NCI-H1436 treated with DMSO at 0.1 percent for 48 hours (cell line): ENCODE measurements around the gene SIN3A.
A peak's percentile ranks its signal among the peaks of the same experiment; 100 is the strongest.
"Not testable (repeated sequence)": the region's sequence is repeated elsewhere in the genome, so short reads cannot be mapped to it uniquely, and the experiment has no call there.

Experiments used
- DNase-seq: peaks from one replicate; lab custom pipeline; 2025; lab: John Stamatoyannopoulos, UW

SIN3A gene

GRCh38 chr15:75450307-75451201 lies 936 bp downstream of the SIN3A start:
- DNase-seq, result peak; percentile 70

GRCh38 chr15:75449585-75450306 lies 1.7 kb downstream of the SIN3A start:
- no peak for DNase-seq

DNA sequence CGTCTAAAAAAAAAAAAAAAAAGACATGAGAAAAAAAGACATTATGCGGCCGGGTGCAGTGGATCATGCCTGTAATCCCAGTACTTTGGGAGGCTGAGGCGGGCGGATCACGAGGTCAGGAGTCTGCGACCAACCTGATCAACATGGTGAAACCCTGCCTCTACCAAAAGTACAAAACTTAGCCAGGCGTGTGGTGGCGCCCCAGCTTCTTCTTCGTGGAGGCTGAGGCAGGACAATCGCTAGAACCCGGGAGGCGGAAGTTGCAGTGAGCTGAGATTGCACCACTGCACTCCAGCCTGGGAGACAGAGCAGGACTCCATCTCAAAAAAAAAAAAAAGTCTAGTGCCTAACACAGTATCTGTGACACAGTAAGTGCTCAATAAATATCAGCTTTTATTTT lies 3.3 kb downstream of the SIN3A start:
- not testable (repeated sequence) for DNase-seq

- DNase-seq, result no peak
These were observed 5.3 kb downstream of the SIN3A start for GRCh38 chr15:75446151-75446550.

- DNase-seq, result not testable (repeated sequence)
These were observed 6.2 kb downstream of the SIN3A start for GRCh38 chr15:75445324-75445723.

GRCh38 chr15:75443972-75444453 lies 7.5 kb downstream of the SIN3A start:
- DNase-seq, result not testable (repeated sequence)

DNA sequence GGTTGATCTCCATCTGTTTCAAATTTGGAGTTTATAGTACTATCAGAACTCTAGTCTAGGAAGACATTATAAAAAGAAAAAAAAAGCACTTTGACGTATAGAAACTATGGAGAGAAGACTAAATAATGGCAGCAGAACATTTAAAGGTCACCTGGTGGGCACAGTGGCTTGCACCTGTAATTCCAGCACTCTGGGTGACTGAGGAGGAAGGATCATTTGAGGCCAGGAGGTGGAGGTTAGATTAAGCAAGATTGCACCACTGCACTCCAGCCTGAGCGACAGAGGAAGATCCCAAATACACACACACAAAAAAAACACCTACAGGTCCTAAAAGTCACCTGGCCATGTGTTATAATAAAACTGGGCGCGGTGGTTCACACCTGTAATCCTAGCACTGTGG lies 13.8 kb downstream of the SIN3A start:
- DNase-seq, result no peak

DNA sequence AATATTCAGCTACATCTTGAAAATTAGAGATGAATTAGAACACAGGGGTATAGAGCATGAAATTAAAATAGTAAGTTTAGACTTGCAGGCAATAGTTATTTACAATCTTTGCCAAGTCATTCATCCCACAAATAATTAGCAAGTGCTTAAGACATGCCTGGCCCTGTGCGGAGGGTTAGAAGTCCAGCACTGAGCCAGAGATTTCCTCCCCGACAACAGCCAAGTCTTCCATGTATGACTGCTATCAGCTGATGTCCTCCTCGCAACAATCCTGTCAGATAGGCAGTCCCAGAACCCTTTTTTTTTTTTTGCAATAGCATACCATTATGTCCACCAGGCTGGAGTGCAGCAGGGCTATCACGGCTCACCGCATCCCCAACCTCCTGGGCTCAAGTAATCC lies 14.6 kb downstream of the SIN3A start:
- DNase-seq, result no peak

- no peak for DNase-seq
These were observed 19.8 kb downstream of the SIN3A start for GRCh38 chr15:75431682-75432081.

- DNase-seq, result no peak
These were observed 20.2 kb downstream of the SIN3A start for GRCh38 chr15:75431270-75431669.

- DNase-seq, result no peak
These were observed 21.2 kb downstream of the SIN3A start for GRCh38 chr15:75430259-75430658.

GRCh38 chr15:75428152-75428551 lies 23.3 kb downstream of the SIN3A start:
- no peak for DNase-seq

DNA sequence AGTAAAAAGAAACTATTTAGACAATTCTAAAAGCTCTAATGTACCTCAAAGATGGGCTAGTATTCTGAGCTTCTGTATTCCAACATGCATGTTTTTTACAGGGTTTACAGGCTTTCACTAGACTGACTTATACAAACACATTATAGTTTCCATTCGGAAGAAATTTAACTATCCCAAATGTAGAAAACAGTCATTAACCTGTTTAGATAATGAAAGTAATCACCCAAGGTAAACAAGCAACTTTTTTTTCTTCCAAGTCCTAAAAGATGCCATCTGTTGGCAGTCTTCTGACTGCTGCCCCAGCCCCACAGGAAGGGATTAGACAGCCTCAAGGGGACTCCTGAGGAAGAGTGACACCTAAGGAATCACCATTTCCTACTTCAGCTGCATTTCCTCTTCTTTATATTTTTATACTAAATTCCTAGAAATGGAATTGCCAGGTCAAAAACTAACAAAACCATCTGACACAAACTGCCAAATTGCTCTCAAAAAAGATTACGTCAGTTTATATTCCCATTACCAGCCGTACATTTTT lies 25.5 kb downstream of the SIN3A start:
- no peak for DNase-seq

DNA sequence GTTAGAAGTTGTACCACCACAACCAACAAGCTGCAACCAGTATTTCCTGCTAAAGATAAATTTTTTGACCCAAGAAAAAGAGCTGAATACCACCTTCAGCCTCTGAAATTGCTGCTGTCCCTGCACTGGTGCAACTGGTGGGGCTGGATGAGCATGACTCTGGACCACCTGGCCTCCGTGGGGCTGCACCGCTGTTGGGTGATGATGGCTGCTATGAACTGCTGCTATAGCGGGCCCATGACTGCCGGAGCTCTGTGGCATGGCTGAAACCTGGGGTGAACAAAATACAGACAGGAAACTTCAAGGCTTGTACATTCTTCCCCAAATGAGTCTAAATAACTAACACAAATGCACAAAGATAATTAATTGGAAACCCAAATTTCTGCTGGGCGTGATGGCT lies 28.9 kb downstream of the SIN3A start:
- no peak for DNase-seq

GRCh38 chr15:75420698-75421097 lies 30.8 kb downstream of the SIN3A start:
- DNase-seq, result no peak

DNA sequence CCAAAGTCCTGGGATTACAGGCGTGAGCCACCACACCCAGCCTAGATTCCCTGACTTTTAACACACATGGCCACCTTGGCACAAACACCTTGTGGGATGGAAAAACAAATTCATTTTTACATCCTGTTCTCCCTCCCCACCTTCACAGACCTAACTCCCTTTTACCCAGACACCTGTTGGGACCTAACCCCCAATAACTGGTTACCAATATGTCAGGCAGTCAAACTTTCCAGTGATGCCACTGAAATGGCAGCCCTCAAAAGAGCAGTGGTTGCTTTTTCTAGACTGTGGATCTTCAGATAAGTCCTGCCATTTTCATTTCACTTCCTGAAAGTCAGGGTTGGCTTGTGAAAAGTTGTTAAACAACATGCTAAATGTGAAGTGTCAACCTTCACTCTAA lies 34.9 kb downstream of the SIN3A start:
- no peak for DNase-seq

DNA sequence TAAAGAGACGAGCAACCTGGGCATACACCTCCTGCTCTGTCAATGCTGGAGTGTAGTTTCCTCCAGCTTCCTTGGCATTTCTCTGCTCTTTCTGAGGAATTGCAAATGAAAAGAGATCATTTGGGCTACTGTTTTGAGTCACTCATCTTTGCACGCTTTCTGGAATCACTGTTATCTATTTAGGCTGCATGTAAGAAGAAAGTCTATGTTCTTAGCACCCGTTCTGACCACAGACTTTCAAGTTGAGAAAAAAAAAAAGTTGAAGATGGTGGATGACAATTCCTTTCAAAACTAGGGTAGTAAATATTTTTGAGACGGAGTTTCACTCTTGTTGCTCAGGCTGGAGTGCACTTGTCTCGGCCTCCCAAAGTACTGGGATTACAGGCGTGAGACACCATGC lies 41.3 kb downstream of the SIN3A start:
- no peak for DNase-seq

DNA sequence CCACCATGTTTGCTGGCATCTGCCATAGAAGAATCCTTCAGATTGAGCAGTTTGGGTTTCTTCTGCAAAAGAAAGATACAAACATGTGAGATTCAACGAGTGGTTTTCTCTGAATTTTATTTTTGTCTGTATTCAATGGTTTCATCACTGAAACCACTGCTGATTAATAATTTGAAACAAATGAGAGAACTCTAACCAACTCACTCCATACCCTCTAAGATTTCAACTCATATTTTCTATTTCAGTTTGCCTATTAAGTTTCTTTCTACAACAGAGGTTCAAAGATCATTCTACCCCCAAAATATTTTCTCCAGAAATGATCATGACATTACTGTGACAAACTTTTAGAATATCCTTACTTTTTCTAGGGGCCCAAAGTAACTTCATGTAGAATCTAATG lies 44.4 kb downstream of the SIN3A start:
- DNase-seq, result no peak

GRCh38 chr15:75403892-75404291 lies 47.6 kb downstream of the SIN3A start:
- DNase-seq, result no peak

DNA sequence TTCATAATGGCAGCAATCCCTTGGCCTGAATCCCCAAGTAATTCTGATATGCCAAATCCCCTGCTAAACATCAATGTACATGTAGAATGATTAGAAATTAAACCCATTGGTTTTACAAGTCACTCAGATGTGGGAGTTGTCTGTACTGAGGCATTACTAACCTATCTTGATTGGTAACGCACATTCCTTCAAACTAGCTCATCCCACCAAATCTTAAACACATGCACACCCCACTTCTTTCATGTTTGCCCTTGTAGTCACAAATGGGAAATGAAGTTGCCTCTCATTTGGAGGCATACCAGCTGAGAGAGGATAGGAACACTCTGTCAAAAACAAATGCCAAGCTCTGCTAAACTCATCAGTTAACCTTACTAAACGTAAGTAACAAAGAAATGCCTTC lies 54.0 kb downstream of the SIN3A start:
- DNase-seq, result no peak

DNA sequence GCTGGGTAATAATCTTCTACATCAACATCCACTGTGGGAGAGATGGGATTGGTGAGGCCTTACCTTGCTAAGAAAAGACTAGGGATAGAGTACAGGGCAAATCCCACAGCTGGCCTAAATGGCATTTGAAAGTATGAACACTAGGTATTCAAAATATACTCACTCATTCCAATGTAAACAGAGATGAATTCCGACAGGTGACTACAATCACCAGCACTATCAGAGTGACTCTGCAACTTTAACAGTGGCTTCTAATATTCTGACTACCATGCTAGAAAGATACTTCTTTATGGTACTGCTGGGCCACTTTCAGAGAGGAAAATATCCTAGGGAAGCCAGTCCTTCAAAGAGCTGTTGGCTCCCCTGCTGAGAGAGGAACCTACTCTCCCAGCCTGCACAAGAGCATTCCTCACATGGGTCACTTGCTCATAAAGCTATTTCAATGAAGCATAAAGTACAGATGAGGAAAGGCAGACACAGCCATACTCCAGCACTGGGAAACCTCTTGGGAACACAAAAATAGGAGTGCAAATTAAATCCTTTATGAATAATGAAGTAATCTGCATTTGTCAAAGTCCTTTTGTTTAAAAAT lies 61.6 kb downstream of the SIN3A start:
- no peak for DNase-seq

- DNase-seq, result not testable (repeated sequence)
These were observed 67.5 kb downstream of the SIN3A start for GRCh38 chr15:75383986-75384385.

- DNase-seq, result no peak
These were observed 70.7 kb downstream of the SIN3A start for GRCh38 chr15:75380773-75381172.
